Mesothelial cell of epicardium (in vitro differentiated cells): Measurements from ENCODE around the gene FAM241A. TPM values are rescaled to one million over a fixed set of nuclear protein-coding genes. Genes with fewer than 3 reads are reported as not detected.
"Not testable (repeated sequence)": the region's sequence is repeated elsewhere in the genome, so short reads cannot be mapped to it uniquely, and the experiment has no call there.

Experiments used
- DNase-seq, 2 experiments: peaks; one replicate each; pipeline ENCODE4 v3.0.0; 2021; ENCODE audit warnings: low spot score in 2 of 2; ENCODE audit not compliant: unreplicated experiment in 2 of 2
- H3K27ac Mint-ChIP-seq: 2 replicates; pipeline ENCODE4 v1.8.0; 2021; ENCODE audit warnings: mixed read lengths
- H3K27me3 Mint-ChIP-seq: 2 replicates; pipeline ENCODE4 v1.8.0; 2021; ENCODE audit warnings: low read depth, mixed read lengths
- H3K36me3 Mint-ChIP-seq: 2 replicates; pipeline ENCODE4 v1.8.0; 2021; ENCODE audit warnings: mixed read lengths
- H3K4me1 Mint-ChIP-seq: 2 replicates; pipeline ENCODE4 v1.8.0; 2021; ENCODE audit warnings: mixed read lengths
- H3K4me3 Mint-ChIP-seq: 2 replicates; pipeline ENCODE4 v1.8.0; 2021; ENCODE audit warnings: mild to moderate bottlenecking, moderate library complexity, mixed read lengths
- H3K9me3 Mint-ChIP-seq: 2 replicates; pipeline ENCODE4 v1.8.0; 2021; ENCODE audit warnings: mixed read lengths
- CTCF ChIP-seq: fragments of 200-600 bp; sonication (generic); IDR thresholded peaks from one replicate; pipeline ENCODE4 v1.5.0; 2021; ENCODE audit warnings: antibody characterized with exemption; ENCODE audit not compliant: unreplicated experiment
- total RNA-seq: library from RNA; stranded (reverse); gene quantifications from 3 replicates; pipeline ENCODE4 v1.2.1, GENCODE V29; 2021

FAM241A gene
- total RNA-seq, 1 donor from 2014 or later = 0.20 TPM

GRCh38 chr4:112172180-112172579, 26.9 kb downstream of the FAM241A start:
- Mint-ChIP-seq H3K36me3 (no peaks in the 10 kb centered on the region), H3K27me3 (no peaks in the 10 kb centered on the region), H3K4me1 (no peaks in the 10 kb centered on the region), H3K27ac (no peak overlapping the region), H3K9me3 (no peaks in the 10 kb centered on the region), H3K4me3 (no peak overlapping the region)
- DNase-seq = no peak
- no peak for TF ChIP-seq CTCF

DNA sequence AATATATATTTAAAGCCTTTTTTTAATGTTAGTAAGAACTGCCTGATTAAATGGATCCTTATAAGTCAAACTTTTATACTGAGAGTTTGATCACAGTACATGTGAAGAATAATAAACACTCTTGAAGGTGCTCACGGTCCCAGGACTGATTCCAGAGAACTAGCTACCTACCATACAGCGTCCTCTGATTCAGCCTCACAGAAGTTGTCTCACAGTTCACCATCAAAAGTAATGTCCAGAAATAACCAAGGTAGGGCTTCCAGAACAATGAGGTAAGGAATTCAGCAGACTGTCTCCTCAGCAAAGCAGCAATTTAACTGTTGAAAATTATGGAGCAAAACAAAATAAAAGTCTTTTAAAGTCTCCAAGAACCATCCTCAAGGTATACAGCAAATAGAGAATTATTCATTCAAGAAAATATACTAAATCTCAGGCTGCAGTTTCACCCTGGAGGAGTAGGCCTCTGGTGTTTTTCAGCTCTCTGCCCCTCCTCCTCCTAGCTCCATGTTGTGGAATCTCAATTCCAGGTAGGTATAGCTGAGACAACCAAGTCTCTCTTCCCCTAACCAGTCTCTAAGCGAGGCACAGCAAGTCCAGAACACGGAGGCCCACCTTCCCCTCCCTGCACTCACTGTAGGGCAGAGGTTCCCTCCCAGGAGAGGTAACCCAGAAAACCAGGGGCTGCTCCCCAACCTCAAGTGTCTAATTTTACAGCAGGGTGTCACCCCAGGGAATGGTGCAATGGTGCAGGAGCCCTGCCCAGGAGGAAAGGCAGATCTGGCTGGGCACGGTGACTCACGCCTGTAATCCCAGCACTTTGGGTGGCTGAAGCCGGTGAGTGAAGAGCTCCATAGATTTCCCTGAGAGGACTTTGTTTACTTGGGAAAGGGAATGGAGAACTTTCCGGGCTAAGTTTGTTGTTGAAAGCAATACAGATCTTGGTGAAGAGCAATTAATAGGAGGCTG, 28.6 kb downstream of the FAM241A start:
- no peak for DNase-seq
- Mint-ChIP-seq H3K9me3 (no peaks in the 10 kb centered on the region), H3K36me3 (no peaks in the 10 kb centered on the region), H3K4me3 (no peak overlapping the region), H3K27me3 (no peaks in the 10 kb centered on the region), H3K27ac (no peak overlapping the region), H3K4me1 (no peaks in the 10 kb centered on the region)
- TF ChIP-seq CTCF = no peak

- no peak for TF ChIP-seq CTCF
- Mint-ChIP-seq H3K27ac (no peak overlapping the region), H3K27me3 (no peaks in the 10 kb centered on the region), H3K4me1 (no peaks in the 10 kb centered on the region), H3K36me3 (no peaks in the 10 kb centered on the region), H3K4me3 (no peak overlapping the region), H3K9me3 (no peaks in the 10 kb centered on the region)
- no peak for DNase-seq
Measured at GRCh38 chr4:112175840-112176239, 30.6 kb downstream of the FAM241A start.

DNA sequence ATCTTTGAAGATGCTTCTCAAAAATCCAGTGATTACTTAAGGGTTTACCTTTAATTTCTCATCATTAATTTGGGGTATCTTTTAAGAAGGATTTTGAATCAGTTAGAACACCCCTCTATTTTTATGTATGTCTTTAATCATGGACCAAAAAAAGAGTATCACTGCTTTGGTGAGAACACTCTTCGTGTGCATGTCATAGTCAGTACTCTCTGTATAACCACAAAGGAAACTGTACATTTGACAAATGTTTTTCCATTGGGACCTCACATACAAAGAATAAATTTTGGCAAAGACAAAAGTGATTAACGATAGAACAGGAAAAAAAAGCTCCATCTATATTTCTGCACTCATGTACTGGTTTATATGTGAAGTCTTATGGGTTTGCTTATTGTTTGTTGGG, 31.3 kb downstream of the FAM241A start:
- TF ChIP-seq CTCF = no peak
- H3K4me1 Mint-ChIP-seq = no peaks in the 10 kb centered on the region
- no peak overlapping the region for H3K4me3 Mint-ChIP-seq
- no peak for DNase-seq
- H3K9me3 Mint-ChIP-seq = no peaks in the 10 kb centered on the region
- no peak overlapping the region for H3K27ac Mint-ChIP-seq
- H3K27me3 Mint-ChIP-seq = no peaks in the 10 kb centered on the region
- H3K36me3 Mint-ChIP-seq = no peaks in the 10 kb centered on the region

GRCh38 chr4:112178741-112179140, 33.5 kb downstream of the FAM241A start:
- not testable (repeated sequence) for H3K27ac Mint-ChIP-seq, H3K36me3 Mint-ChIP-seq, DNase-seq

GRCh38 chr4:112181358-112182000, 36.2 kb downstream of the FAM241A start:
- Mint-ChIP-seq H3K9me3 (no peaks in the 10 kb centered on the region), H3K27me3 (no peaks in the 10 kb centered on the region), H3K4me3 (no peak overlapping the region), H3K27ac (no peak overlapping the region), H3K4me1 (no peaks in the 10 kb centered on the region), H3K36me3 (no peaks in the 10 kb centered on the region)
- no peak for DNase-seq
- no peak for TF ChIP-seq CTCF

More at GRCh38 chr4:112178741-112179140, 33.5 kb downstream of the FAM241A start:
- not testable (repeated sequence) for H3K4me3 Mint-ChIP-seq, H3K27me3 Mint-ChIP-seq, H3K4me1 Mint-ChIP-seq, H3K9me3 Mint-ChIP-seq
